Measurements from ENCODE around the gene SH2D3C. TPM values are rescaled to one million over a fixed set of nuclear protein-coding genes. Genes with fewer than 3 reads are reported as not detected.

SH2D3C gene
- total RNA-seq (2022; extraction: Qiagen RNA extraction) = 0.06 to 0.15 TPM (median 0.09 TPM) in 5 replicates

DNA sequence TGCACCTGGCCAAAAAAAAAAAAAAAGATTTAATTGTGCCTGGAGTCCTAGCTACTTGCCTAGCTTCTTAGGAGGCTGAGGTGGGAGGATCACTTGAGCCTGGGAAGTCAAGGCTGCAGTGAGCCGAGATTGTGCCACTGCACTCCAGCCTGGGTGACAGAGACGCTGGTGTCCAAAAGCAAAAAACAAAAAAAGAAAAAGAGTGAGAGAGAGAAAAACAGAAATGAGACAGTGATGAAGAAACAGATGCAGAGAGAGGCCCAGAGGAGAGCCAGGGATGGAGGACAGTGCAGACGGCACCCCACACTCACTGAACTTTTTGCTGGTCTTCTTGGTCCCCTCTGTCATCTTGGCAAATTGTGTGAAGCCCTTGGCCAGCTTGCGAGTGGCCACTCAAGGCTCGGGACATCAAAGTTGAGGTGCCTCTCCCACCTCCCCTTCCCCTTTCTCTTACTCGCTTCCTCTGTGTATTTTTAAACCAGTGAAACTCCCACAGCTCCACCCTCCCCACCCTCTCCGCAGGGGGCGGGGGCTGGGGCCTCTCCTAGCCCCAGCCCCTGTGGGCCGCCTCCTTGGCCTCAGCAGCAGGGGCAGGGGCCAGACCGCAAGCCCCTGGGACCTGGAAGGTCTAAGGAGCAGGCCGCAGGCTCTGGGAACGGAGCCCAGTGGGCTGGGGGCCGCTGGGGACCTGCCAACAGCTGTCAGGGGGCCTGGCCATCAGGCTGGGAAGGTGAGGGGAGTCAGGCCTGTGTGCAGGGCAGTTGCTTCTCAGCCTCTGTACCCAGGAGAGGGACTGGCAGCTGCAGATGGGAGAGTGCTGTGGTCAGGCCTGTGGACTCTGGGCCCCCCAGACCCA is at the start of gene SH2D3C:
Gene SH2D3C (minus strand): TSS at position 387 of the 856 bp plus-strand sequence. CDS start 39 bp downstream, at position 348.

DNA sequence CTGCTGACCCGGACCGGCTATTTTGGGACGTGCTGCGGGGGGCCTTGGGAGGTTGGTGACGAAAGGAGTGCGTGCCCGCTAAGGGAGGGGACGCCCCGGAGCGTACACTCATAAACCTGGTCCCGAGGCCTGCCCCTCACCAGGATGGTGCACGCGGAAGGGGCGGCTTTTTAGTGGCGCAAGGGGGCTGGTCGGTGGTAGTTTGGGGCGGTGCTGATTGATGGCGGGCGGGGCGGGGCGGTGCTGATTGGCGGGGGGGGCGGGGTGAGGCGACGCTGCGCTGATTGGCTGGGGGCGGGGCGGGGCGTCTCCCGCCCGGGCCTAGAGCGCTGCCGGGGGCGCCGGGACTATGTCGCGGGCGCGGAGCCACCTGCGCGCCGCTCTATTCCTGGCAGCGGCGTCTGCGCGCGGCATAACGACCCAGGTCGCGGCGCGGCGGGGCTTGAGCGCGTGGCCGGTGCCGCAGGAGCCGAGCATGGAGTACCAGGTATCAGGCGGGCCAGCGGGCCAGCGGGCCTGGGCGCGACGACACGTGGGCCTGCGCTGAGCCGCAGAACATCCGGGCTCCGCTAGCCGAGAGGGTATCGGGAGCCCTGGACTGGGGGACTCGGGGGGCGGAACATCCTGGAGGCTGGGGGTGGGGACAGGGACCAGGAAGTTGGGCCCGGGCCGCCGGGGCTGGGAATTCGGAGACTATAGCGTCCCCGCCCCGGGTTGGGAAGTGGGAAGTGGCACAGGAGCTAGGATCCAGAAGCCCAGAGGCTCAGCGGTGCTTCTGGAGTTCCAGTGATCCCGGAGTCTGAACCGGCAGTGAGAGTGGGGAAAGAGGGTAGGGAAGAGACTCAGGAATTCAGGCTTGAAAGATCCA is 24.3 kb upstream of the SH2D3C start, which contains the start of gene FPGS:
Gene FPGS (plus strand): TSS at position 307 of the 868 bp plus-strand sequence. CDS start 43 bp downstream, at position 350.

GRCh38 chr9:127785933-127786772 is 7.7 kb upstream of the SH2D3C start, which contains the start of gene CDK9:
TSS of gene CDK9 (plus strand) at chr9:127786034. CDS start at chr9:127786149, 115 bp downstream.

DNA sequence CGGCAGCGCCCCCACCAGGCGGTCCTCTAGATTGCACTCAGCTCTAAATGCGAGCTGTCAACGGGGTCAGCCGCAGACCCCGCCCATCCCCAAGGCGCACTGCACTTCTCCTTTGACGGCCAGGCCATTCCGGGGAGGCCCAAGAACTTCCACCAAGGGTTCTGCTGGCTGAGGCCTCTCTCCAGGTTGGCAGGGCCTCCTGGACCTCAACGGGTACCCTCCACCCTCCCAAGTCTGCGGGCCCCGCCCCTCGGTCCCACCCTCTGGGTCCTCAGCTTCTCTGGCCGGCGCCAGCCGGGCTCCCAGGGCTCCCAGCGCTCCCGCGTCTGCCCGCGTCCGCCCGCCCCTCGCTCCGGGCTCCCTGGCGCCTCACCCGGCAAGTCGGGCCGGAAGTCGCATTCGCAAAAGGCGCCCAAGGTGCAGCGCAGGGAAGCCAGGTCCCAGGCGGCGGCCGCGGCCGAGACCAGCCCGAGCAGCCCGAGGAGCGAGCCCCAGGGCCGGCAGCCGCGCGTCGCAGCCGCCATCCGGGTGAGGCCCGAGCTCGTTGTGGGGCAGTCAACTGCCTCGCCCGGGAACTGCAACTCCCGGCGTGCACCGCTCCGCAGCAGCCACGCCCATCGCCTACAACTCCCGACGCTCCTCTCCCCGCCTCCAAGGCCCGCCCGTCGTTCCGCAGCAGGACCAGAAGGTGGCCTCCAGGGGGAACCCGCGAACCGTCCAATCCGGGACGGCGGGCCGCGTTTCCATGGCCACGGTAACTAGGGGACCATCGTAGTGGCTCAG is 43.5 kb downstream of the SH2D3C start, which contains the start of gene TOR2A:
Gene TOR2A (minus strand): TSS at position 548 of the 783 bp plus-strand sequence. CDS start 24 bp downstream, at position 524.

GRCh38 chr9:127715470-127716337 is 62.8 kb downstream of the SH2D3C start, which contains the start of the genes PTRH1 and TTC16:
TSS of gene PTRH1 (minus strand) at chr9:127715663. CDS start at chr9:127715639, 24 bp downstream.
TSS of gene TTC16 (plus strand) at chr9:127716079. CDS start at chr9:127716146, 67 bp downstream.

GRCh38 chr9:127706836-127707241 is 71.6 kb downstream of the SH2D3C start, which contains the start of gene CFAP157:
TSS of gene CFAP157 (plus strand) at chr9:127706988. CDS start at chr9:127707032, 44 bp downstream.

Other genes starting within 250 kb of the SH2D3C start
- gene STXBP1, start 166.4 kb downstream of the SH2D3C start, total RNA-seq (2022; extraction: Qiagen RNA extraction) = 14.7 to 18.1 TPM (median 17.5 TPM) in 5 replicates
- 0.07 TPM in 1 of 5 replicates, not detected in the others for gene CFAP157, start 71.7 kb downstream of the SH2D3C start, total RNA-seq (2022; extraction: Qiagen RNA extraction)
- gene PTRH1, start 63.0 kb downstream of the SH2D3C start, total RNA-seq (2022; extraction: Qiagen RNA extraction) = 13.2 to 21.4 TPM (median 18.8 TPM) in 5 replicates
- 0.05 to 0.06 TPM (median 0.06 TPM) in 4 of 5 replicates, not detected in the other for gene TTC16, start 62.6 kb downstream of the SH2D3C start, total RNA-seq (2022; extraction: Qiagen RNA extraction)
- gene TOR2A, start 43.4 kb downstream of the SH2D3C start, total RNA-seq (2022; extraction: Qiagen RNA extraction) = 9.6 to 17.3 TPM (median 15.2 TPM) in 5 replicates
- gene CDK9, start 7.4 kb upstream of the SH2D3C start, total RNA-seq (2022; extraction: Qiagen RNA extraction) = 43.5 to 54.9 TPM (median 48.2 TPM) in 5 replicates
- gene FPGS, start 24.2 kb upstream of the SH2D3C start, total RNA-seq (2022; extraction: Qiagen RNA extraction) = 45.2 to 55.1 TPM (median 50.8 TPM) in 5 replicates
- 0.07 to 0.15 TPM (median 0.10 TPM) in 5 replicates for gene ENG, start 76.0 kb upstream of the SH2D3C start, total RNA-seq (2022; extraction: Qiagen RNA extraction)
- gene AK1, start 99.0 kb upstream of the SH2D3C start, total RNA-seq (2022; extraction: Qiagen RNA extraction) = 50.6 to 85.5 TPM (median 74.9 TPM) in 5 replicates
- gene ST6GALNAC6, start 120.9 kb upstream of the SH2D3C start, total RNA-seq (2022; extraction: Qiagen RNA extraction) = 21.1 to 25.8 TPM (median 22.7 TPM) in 5 replicates
- 13.8 to 18.8 TPM (median 16.9 TPM) in 5 replicates for gene ST6GALNAC4, start 138.4 kb upstream of the SH2D3C start, total RNA-seq (2022; extraction: Qiagen RNA extraction)
- gene PIP5KL1, start 152.1 kb upstream of the SH2D3C start, total RNA-seq (2022; extraction: Qiagen RNA extraction) = 1.0 to 3.5 TPM (median 1.6 TPM) in 5 replicates
- 37.0 to 44.2 TPM (median 41.4 TPM) in 5 replicates for gene DPM2, start 159.2 kb upstream of the SH2D3C start, total RNA-seq (2022; extraction: Qiagen RNA extraction)
- gene EEIG1, start 202.3 kb upstream of the SH2D3C start, total RNA-seq (2022; extraction: Qiagen RNA extraction) = 43.3 to 63.4 TPM (median 52.2 TPM) in 5 replicates

Data from A549 treated with Mapracorat at 1 μM for 4 hours (cell line).